Occipital lobe (tissue), 2 donors: Measurements from ENCODE around the gene GPRIN1. TPM values are rescaled to one million over a fixed set of nuclear protein-coding genes. Genes with fewer than 3 reads are reported as not detected.
"Not testable (repeated sequence)": the region's sequence is repeated elsewhere in the genome, so short reads cannot be mapped to it uniquely, and the experiment has no call there.

ENCODE experiments used
- DNase-seq: peaks from one replicate; lab custom pipeline; 2025; lab: John Stamatoyannopoulos, UW
- total RNA-seq: library from RNA; depleted of rRNA; stranded (reverse); fragments of >200 nt; gene quantifications from one replicate; pipeline ENCODE4 v1.2.3, GENCODE V29; 2014

GPRIN1 gene
- total RNA-seq, 1 donor from 2014 or later: 107 TPM

- DNase-seq: no peak
Observed at GRCh38 chr5:176575066-176575465, 34.9 kb downstream of the GPRIN1 start.

DNA sequence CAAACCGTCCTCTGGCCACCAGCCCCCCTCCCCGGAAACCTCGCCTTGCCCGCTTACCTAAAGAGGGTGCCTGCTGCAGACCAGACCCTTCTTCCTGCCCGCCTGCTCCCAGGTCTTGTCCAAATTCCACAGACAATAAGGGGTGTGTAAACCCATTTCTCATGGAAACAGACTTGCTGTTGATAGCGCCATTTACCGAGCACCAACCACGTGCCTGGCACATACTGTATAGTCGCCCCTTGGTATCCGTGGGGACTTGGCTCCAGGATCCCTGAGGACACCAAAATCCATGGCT, 35.7 kb downstream of the GPRIN1 start:
- DNase-seq: no peak

GRCh38 chr5:176573564-176574296, 36.2 kb downstream of the GPRIN1 start:
- peak; percentile 35 for DNase-seq

- DNase-seq: no peak
Observed at GRCh38 chr5:176570044-176570443, 39.9 kb downstream of the GPRIN1 start.

DNA sequence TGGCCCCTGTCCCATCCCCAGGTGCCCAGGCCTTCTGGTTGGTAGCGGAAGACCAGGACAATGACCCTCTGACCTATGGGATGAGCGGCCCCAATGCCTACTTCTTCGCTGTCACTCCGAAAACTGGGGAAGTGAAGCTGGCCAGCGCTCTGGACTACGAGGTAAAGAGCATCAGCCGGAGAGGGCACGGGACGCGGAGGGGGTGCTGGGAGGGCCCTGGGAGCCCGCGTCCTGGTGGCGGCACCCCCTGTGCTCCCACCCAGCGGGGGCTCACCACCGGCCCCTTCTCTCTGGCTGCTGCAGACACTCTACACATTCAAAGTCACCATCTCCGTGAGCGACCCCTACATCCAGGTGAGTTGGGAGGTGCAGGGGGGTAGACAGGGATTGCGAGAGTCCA, 41.3 kb downstream of the GPRIN1 start:
- DNase-seq: no peak

GRCh38 chr5:176565760-176566288, 44.1 kb downstream of the GPRIN1 start:
- no peak for DNase-seq

- DNase-seq: no peak
Observed at GRCh38 chr5:176564002-176564401, 46.0 kb downstream of the GPRIN1 start.

DNA sequence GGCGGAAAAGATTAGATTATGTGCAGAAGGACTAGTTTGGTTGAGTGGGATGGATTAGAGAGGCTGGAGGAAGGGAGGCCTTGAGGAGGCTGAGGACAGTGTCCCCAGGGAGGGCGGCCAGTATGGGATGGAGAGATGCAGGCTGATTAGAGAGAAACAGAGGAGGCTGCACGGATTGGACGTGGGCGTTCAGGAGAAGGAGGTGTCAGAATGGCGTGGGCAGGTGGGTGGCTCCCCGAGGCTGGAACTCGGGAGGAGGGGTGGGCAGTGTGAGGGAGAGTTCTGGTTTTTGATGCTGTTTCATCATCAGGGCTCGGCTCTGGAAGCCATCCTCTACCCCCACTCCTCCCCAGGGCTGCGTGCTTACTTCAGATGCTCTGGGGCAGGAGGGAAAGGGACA, 47.8 kb downstream of the GPRIN1 start:
- DNase-seq: no peak

- DNase-seq: no peak
Observed at GRCh38 chr5:176561259-176561658, 48.7 kb downstream of the GPRIN1 start.

DNA sequence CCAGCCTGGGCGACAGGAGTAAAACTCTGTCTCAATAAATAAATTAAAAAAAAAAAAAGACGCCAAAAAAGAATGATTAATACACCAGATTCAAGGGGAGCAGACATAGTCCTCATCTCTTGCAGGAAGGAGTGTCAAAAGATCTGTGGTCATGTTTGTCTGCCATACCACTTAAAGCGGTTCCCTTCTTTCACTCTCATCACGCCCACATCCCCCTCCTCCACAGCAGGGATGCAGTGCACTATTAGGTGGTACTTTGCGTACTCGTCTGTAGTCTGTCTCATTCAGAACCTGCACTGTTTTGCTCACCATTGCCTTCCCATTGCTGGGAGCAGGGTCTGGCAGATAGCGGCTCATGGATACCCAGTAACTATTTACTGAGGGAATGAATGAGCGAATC, 49.6 kb downstream of the GPRIN1 start:
- no peak for DNase-seq

DNA sequence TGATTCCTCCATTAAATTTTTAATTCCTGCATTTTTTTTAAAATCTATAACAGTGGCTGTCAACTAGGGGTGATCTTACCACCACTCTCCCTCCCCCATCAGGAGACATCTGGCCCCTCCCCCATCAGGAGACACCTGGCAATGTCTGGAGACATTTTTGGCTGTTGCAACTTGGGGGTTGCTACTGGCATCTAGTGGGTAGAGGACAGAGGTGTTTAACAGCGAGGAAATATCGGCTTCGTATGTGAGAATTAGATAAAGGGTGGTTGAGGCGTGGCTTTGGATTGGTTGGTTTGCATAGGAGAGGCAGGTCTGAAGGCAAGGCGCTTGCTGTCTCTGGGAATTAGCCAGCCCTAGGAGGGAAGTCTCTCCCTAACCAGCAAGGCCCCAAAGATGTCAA, 50.3 kb downstream of the GPRIN1 start:
- DNase-seq: no peak

- no peak for DNase-seq
Observed at GRCh38 chr5:176557846-176558245, 52.1 kb downstream of the GPRIN1 start.

DNA sequence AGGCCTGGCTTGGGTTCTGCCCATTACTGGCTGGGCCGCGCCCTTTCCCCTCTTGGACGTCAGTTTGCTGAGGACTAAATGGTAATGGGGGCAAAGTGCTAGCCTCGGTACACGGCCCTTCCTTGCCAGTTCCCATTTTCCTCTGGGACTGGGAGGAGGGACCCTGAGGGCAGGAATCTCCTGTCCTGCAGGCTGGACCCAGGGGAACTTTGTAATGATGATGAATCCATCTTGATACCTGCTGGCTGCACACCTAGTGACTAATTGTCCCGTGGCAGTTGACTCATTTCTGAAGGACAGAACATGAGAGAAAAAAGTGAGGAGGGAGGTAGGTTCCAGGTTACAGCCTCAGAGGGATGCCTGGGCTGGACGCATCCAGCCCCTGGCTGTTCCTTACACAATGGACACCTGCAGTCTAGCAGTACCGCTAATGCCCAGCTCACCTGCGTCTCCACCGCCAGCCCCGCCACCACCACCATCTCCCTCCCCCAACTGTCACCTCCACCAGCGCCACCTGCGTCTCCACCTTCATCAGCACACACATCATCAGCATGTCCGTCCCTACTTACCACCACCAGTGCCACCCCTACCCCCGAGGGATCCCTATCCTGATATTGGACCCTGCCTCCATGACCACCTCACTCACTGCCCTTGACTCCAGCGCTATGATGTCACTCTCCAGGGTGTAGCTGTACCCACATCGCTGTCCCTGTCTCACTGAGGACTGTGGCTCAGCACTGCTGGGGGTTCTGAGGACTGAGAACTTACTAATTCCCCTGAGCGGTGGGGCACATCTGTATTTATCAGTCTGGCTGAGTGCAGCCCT, 56.5 kb downstream of the GPRIN1 start:
- DNase-seq: no peak

DNA sequence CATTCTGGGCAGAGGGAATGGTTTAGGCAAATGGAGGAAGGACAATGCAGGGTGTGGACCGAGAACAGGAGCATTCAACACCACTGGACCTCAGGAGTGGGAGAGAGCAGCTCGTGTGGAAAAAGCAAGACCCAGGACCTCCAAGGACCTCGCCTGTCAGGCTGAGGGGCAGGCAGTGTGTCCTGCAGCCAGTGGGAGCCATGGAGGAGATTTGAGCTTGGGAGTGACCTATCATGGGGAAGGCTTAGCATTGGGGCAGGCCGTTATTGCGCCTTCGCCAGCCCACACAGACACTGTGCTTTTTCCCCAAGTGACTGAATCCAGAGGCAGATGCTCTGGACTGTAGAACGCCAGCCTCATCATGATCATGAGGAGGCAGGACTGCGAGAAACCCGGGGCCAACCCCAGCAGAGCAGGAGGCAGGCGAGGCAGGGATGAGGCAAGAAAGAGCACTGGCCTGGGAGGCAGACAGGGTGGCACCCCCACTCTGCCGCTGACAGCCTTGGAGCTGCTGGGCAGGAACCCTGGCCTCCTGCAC, 57.6 kb downstream of the GPRIN1 start:
- DNase-seq: no peak

- DNase-seq: not testable (repeated sequence)
Observed at GRCh38 chr5:176550937-176551336, 59.0 kb downstream of the GPRIN1 start.

DNA sequence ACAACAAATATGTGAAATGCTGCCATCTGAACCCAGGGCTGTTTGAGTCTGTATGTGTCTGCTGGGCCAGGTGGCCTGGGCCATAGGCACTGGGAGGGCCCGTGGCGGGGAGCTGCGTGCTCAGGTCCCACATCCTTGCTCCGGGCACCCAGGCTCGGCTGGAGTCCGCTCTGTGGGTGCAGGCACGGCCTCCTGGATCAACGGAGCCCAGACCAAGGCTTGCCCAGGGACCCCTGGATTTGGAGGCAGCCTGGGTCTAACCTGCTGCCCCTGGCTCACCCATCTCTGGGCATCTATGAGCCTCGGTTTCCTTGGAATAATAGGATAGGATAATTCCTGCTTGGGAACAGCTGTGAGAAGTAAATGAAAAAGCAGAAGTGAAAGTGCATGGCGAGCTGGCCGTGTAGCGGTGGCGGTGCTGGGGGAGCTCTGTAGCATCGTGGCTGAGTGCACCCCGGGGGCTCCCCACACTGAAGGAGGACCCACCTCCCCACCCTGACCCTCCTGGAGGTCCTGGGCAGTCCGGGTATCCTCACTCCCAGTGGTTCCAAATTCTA, 59.6 kb downstream of the GPRIN1 start:
- no peak for DNase-seq

DNA sequence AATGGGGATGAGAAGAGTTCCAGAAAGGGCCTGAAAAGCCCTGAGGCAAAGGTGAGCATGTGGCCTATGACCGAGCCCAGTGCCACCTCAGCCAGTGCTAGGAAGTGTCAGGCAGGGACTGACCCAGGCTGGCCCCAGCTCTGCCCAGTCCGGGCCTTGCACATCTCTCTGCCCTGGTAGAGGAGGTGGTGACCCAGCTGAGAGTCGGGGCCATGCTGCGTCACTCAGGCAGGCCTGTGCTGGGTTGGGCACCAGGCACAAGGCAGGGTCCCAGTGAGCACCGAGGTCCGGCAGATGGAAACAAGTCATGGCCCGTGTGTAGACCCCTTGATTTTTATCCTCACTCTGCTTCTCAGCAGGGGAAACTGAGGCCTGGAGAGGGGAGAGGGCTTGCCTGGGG, 60.1 kb downstream of the GPRIN1 start:
- no peak for DNase-seq

DNA sequence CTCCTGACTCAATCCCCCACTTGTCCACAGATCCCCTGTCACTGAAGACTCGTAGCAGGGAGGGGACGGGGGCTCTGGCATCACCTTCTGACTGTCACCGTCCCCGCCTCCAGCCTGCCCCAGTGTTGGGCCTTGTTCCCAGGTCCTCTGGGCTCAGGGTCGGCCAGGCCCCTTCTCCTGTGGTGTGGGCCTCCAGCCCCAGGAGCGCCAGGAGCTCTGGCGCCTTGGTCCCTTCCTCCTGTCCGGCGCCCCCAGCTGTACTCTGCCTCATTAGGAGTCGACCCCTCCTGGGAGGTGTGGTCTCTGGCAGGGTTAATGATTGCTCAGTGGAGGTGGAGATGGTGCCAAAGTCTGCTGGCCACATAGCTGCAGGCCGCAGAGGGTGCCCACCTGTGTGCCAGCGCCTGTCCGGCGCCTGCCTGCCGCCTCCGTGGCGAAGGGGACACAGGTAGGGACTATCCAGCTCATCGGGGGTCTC, 61.0 kb downstream of the GPRIN1 start, which contains the start of gene CDHR2:
CDHR2 (plus strand) TSS at position 376 of the 478 bp plus-strand sequence. CDS start 16,011 bp downstream, outside the sequence.
- DNase-seq: no peak

GRCh38 chr5:176547802-176548201, 62.2 kb downstream of the GPRIN1 start:
- no peak for DNase-seq
